IMR-90 (cell line): Measurements from ENCODE around the gene PHGDH. TPM values are rescaled to one million over a fixed set of nuclear protein-coding genes. Genes with fewer than 3 reads are reported as not detected.

Experiments
- ATAC-seq: fragments of 200-7000 bp; cut with Tn5 transposase; 2 replicates; pipeline ENCODE4 v1.9.1; 2020; ENCODE audit warnings: low read depth, mild to moderate bottlenecking, moderate library complexity
- BruUV-seq: library from RNA; stranded (reverse); fragments of 400-500 nt; replicated peaks from 2 replicates; lab custom pipeline; 2021; lab: Mats Ljungman, UMichigan
- CTCF ChIA-PET: fragments of 300-600 bp; formaldehyde crosslinking; extraction: SDS; loops from one replicate; lab custom pipeline; 2021; ENCODE audit warnings: antibody characterized with exemption; lab: Yijun Ruan, JAX
- POLR2A ChIA-PET: fragments of 300-600 bp; sonication (Branson Sonifier 250); formaldehyde crosslinking; loops from one replicate; lab custom pipeline; 2022; ENCODE audit warnings: antibody characterized with exemption; ENCODE audit not compliant: unreplicated experiment; lab: Charles Lee
- DNase-seq: peaks from one replicate; pipeline ENCODE4 v3.0.0; 2013
- H2AFZ ChIP-seq: replicated peaks from 2 replicates; pipeline ENCODE3; 2013; ENCODE audit warnings: low read length, mild to moderate bottlenecking; ENCODE audit not compliant: poor library complexity
- H2AK5ac ChIP-seq: 2 replicates; pipeline ENCODE4 v1.6.1; 2013; ENCODE audit warnings: low read depth, low read length, inconsistent platforms
- H2AK9ac ChIP-seq: replicated peaks from 2 replicates; pipeline ENCODE3; 2013; ENCODE audit warnings: mild to moderate bottlenecking, low read depth, low read length, moderate library complexity; ENCODE audit not compliant: poor library complexity
- H2BK120ac ChIP-seq: 2 replicates; pipeline ENCODE4 v1.6.1; 2013; ENCODE audit warnings: low read depth, low read length, inconsistent platforms
- H2BK15ac ChIP-seq: 3 replicates; pipeline ENCODE4 v1.6.1; 2013; ENCODE audit warnings: low read depth, low read length, inconsistent platforms
- H2BK20ac ChIP-seq: 2 replicates; pipeline ENCODE4 v1.6.1; 2013; ENCODE audit warnings: low read depth, mild to moderate bottlenecking, inconsistent platforms, low read length, moderate library complexity
- H2BK5ac ChIP-seq: 2 replicates; pipeline ENCODE4 v1.6.1; 2013; ENCODE audit warnings: mild to moderate bottlenecking, low read depth, low read length, inconsistent platforms; ENCODE audit not compliant: poor library complexity, severe bottlenecking
- H3K14ac ChIP-seq: replicated peaks from 2 replicates; pipeline ENCODE4 v1.6.1; 2013; ENCODE audit warnings: low read depth, low read length, inconsistent platforms
- H3K18ac ChIP-seq: 2 replicates; pipeline ENCODE4 v1.6.1; 2013; ENCODE audit warnings: low read depth, low read length, control low read depth
- H3K23ac ChIP-seq: 2 replicates; pipeline ENCODE4 v1.6.1; 2013; ENCODE audit warnings: low read depth, low read length, inconsistent platforms
- H3K27ac ChIP-seq: 2 replicates; pipeline ENCODE4 v1.5.1; 2013; ENCODE audit warnings: mild to moderate bottlenecking, control low read depth, low read length; ENCODE audit not compliant: insufficient read depth
- H3K27me3 ChIP-seq: 2 replicates; pipeline ENCODE4 v1.6.1; 2013; ENCODE audit warnings: low read length; ENCODE audit not compliant: control insufficient read depth, insufficient read depth
- H3K36me3 ChIP-seq: 2 replicates; pipeline ENCODE4 v1.6.1; 2013; ENCODE audit warnings: low read length, mixed read lengths; ENCODE audit not compliant: control insufficient read depth, insufficient read depth
- H3K4ac ChIP-seq: 2 replicates; pipeline ENCODE4 v1.6.1; 2013; ENCODE audit warnings: low read depth, low read length, inconsistent platforms
- H3K4me1 ChIP-seq: 2 replicates; pipeline ENCODE4 v1.6.1; 2013; ENCODE audit warnings: low read length, mixed read lengths; ENCODE audit not compliant: control insufficient read depth, insufficient read depth
- H3K4me2 ChIP-seq: 2 replicates; pipeline ENCODE4 v1.6.1; 2013; ENCODE audit warnings: low read depth, mild to moderate bottlenecking, control low read depth, low read length, moderate library complexity
- H3K4me3 ChIP-seq: 2 replicates; pipeline ENCODE4 v1.5.1; 2013; ENCODE audit warnings: low read depth, mild to moderate bottlenecking, control low read depth, low read length, moderate library complexity; ENCODE audit not compliant: insufficient read depth
- H3K56ac ChIP-seq: 2 replicates; pipeline ENCODE4 v1.6.1; 2013; ENCODE audit warnings: low read length, inconsistent platforms; ENCODE audit not compliant: insufficient read depth; ENCODE audit errors: extremely low read depth
- H3K79me1 ChIP-seq, 2 experiments: 2 replicates each; pipeline ENCODE4 v1.6.1; 2013; ENCODE audit warnings: low read length in 2 of 2, inconsistent platforms in 1 of 2, low read depth in 1 of 2
- H3K9ac ChIP-seq: 2 replicates; pipeline ENCODE4 v1.6.1; 2013; ENCODE audit warnings: low read depth, low read length, control low read depth
- H3K9me1 ChIP-seq: 2 replicates; pipeline ENCODE4 v1.6.1; 2013; ENCODE audit warnings: low read length, inconsistent platforms; ENCODE audit not compliant: insufficient read depth
- H3K9me3 ChIP-seq: 2 replicates; pipeline ENCODE4 v1.6.1; 2013; ENCODE audit warnings: low read length; ENCODE audit not compliant: control insufficient read depth, insufficient read depth
- H4K20me1 ChIP-seq: 2 replicates; pipeline ENCODE4 v1.6.1; 2013; ENCODE audit warnings: low read length, inconsistent platforms; ENCODE audit not compliant: insufficient read depth
- H4K5ac ChIP-seq: 2 replicates; pipeline ENCODE4 v1.6.1; 2013; ENCODE audit warnings: mild to moderate bottlenecking, low read depth, low read length, control low read depth
- H4K8ac ChIP-seq, 2 experiments: 2 replicates each; pipeline ENCODE4 v1.6.1; 2013; ENCODE audit warnings: low read depth in 2 of 2, low read length in 2 of 2, control low read depth in 1 of 2, inconsistent platforms in 1 of 2
- H4K91ac ChIP-seq: 2 replicates; pipeline ENCODE4 v1.6.1; 2013; ENCODE audit warnings: low read depth, low read length, inconsistent platforms; ENCODE audit not compliant: insufficient read depth
- MAFK ChIP-seq: IDR thresholded peaks from 2 replicates; pipeline ENCODE4 v1.6.1; 2012; ENCODE audit warnings: low read depth, low read length, improper control_type of control experiment
- WGBS, 2 experiments: methylation state at CpG; one replicate each; pipeline versions ENCODE4 v1.1.5 to v1.1.7; 2013; ENCODE audit warnings: missing lambda C conversion rate in 2 of 2; ENCODE audit not compliant: insufficient read length in 1 of 2; ENCODE audit errors: extremely low coverage in 2 of 2; 5-methylcytosine and 5-hydroxymethylcytosine counted together
- dilution Hi-C: fragments of 300-500 bp; cut with HindIII; formaldehyde crosslinking; loops from one replicate; pipeline ENCODE4 v1.14.3; 2018; ENCODE audit warnings: low sequenced_read_pairs; ENCODE audit not compliant: unreplicated experiment
- in situ Hi-C: fragments of 300-500 bp; cut with MboI; formaldehyde crosslinking; loops from 3 replicates; pipeline ENCODE4 v1.14.3; 2019; ENCODE audit warnings: low sequenced_read_pairs, inconsistent platforms, mixed read lengths
- intact Hi-C: fragments of 100-400 bp; cut with micrococcal nuclease; formaldehyde crosslinking; loops from 2 replicates; pipeline ENCODE4 v1.10.0; 2022
- polyA plus RNA-seq, 3 experiments: library from polyadenylated mRNA; depleted of rRNA; stranded (reverse); fragments of >200 nt; gene quantifications; 2 replicates each; pipeline ENCODE4 v1.2.3, GENCODE V29; 2012; ENCODE audit warnings: low replicate concordance in 1 of 3
- total RNA-seq: library from RNA; depleted of rRNA; stranded (reverse); fragments of >200 nt; gene quantifications from 2 replicates; pipeline ENCODE4 v1.2.3, GENCODE V29; 2012
- TF ChIP-seq, protein P1 (sequence below): conservative IDR thresholded peaks from 2 replicates; pipeline ENCODE4 v1.5.1; 2012; ENCODE audit warnings: mild to moderate bottlenecking, low read depth, low read length, improper control_type of control experiment

The PHGDH gene
- total and polyA plus RNA-seq, 2 of the 4 experiments (the other 2 are of a cell fraction): 87.9 to 331 TPM

DNA sequence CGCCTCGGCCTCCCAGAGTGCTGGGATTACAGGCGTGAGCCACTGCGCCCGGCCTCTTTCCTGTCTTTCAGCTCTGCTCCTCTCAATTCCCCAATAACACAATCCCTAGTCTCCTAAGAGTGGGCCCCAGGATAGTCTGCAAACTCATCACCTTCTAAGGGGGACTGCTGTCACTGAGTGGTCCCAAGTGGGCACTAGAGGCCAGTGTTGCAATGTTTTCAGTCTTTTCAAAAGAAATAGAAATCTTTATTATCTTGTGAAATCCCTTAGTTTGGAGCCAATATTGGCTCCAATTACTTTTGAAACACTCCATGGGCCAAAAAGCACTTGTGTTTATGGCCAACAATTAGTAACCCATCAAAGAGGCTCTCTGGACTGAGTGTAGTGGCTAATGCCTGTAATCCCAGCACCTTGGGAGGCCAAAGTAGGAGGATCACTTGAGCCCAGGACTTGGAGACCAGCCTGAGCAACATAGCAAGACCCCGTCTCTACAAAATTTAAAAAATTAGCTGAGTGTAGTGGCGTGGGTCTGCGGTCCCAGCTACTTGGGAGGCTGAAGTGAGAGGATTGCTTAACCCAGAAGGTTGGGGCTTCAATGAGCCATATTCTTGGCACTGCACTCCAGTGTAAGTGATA is 35.0 kb upstream of the PHGDH start:
- Histone ChIP-seq H3K4me3 (no peak overlapping the region), H3K9me1 (no peaks in the 10 kb centered on the region), H2BK15ac (no peak overlapping the region), H3K36me3 (no peaks in the 10 kb centered on the region), H3K79me1 (no peaks in the 10 kb centered on the region), H2BK120ac (no peak overlapping the region), H2AK5ac (no peak overlapping the region), H2BK5ac (no peak overlapping the region), H3K56ac (no peak overlapping the region), H3K4me2 (no peak overlapping the region), H3K9me3 (no peaks in the 10 kb centered on the region), H2BK20ac (no peak overlapping the region), H3K4ac (no peak overlapping the region), H3K9ac (no peak overlapping the region), H4K5ac (no peak overlapping the region), H3K23ac (no peak overlapping the region), H3K14ac (no peak overlapping the region), H4K20me1 (no peaks in the 10 kb centered on the region), H3K27me3 (peaks cover 9% of the 10 kb centered on the region), H4K8ac (no peak overlapping the region), H4K91ac (no peak overlapping the region), H3K27ac (no peak overlapping the region), H3K18ac (no peak overlapping the region), H2AFZ (no peak overlapping the region), H3K4me1 (no peaks in the 10 kb centered on the region), H2AK9ac (no peak overlapping the region)
- in situ Hi-C loops: no loop called here
- WGBS, 2 experiments: no CpG with 5 or more reads among the region's 8 CpGs
- intact Hi-C loops: no loop called here
- TF ChIP-seq, protein P1, sequence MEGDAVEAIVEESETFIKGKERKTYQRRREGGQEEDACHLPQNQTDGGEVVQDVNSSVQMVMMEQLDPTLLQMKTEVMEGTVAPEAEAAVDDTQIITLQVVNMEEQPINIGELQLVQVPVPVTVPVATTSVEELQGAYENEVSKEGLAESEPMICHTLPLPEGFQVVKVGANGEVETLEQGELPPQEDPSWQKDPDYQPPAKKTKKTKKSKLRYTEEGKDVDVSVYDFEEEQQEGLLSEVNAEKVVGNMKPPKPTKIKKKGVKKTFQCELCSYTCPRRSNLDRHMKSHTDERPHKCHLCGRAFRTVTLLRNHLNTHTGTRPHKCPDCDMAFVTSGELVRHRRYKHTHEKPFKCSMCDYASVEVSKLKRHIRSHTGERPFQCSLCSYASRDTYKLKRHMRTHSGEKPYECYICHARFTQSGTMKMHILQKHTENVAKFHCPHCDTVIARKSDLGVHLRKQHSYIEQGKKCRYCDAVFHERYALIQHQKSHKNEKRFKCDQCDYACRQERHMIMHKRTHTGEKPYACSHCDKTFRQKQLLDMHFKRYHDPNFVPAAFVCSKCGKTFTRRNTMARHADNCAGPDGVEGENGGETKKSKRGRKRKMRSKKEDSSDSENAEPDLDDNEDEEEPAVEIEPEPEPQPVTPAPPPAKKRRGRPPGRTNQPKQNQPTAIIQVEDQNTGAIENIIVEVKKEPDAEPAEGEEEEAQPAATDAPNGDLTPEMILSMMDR: 0 out of 2 replicates have a peak, but pooled peaks have one; percentile 7
- TF ChIP-seq MAFK: no peak
- no peak for DNase-seq
- ChIA-PET CTCF (interaction anchor here (1.2 kb wide), 1 partner anchor 57 kb away, joined by 3 read pairs; no protein-coding TSS in a partner anchor), POLR2A (no interaction called here)
- dilution Hi-C loops: no loop called here
- no TSS peak for BruUV-seq
- no peak for ATAC-seq
